Sigmoid colon (tissue), 7 donors: ENCODE results near the gene PACS1. TPM values are rescaled to one million over a fixed set of nuclear protein-coding genes. Genes with fewer than 3 reads are reported as not detected.
A peak's percentile ranks its signal among the peaks of the same experiment; 100 is the strongest.

Experiments used
- DNase-seq: peaks from one replicate; pipeline ENCODE4 v3.0.0-alpha.2; 2019
- H3K27ac ChIP-seq, 4 donors: fragments of 200-600 bp; sonication (generic); one replicate each; pipeline ENCODE4 v1.5.1; 2016 to 2019; ENCODE audit warnings: mild to moderate bottlenecking in 1 of 4
- H3K27me3 ChIP-seq, 3 donors: fragments of 200-600 bp; sonication (generic); one replicate each; pipeline ENCODE4 v1.5.1; 2019; ENCODE audit warnings: mild to moderate bottlenecking in 1 of 3
- H3K36me3 ChIP-seq, 4 donors: fragments of 200-600 bp; sonication (generic); one replicate each; pipeline ENCODE4 v1.5.1; 2016 to 2019
- H3K4me1 ChIP-seq, 4 donors: fragments of 200-600 bp; sonication (generic); one replicate each; pipeline ENCODE4 v1.5.1; 2017 to 2019
- H3K4me3 ChIP-seq, 4 donors: fragments of 200-600 bp; sonication (generic); one replicate each; pipeline ENCODE4 v1.5.1; 2017 to 2019; ENCODE audit warnings: mild to moderate bottlenecking in 2 of 4, moderate library complexity in 1 of 4
- H3K9me3 ChIP-seq, 4 donors: fragments of 200-600 bp in 3 of 4; sonication (generic) in 3 of 4; one replicate each; pipeline versions ENCODE4 v1.5.1 to v1.6.1; 2013 to 2019
- EP300 ChIP-seq, 4 donors: sonication (generic); formaldehyde crosslinking; IDR thresholded peaks; one replicate each; pipeline ENCODE4 v1.6.1; 2017; ENCODE audit warnings: antibody characterized with exemption in 4 of 4
- POLR2A ChIP-seq, 2 donors: fragments of 450-650 bp; IDR thresholded peaks; one replicate each; pipeline ENCODE4 v1.6.1; 2016; ENCODE audit warnings: antibody characterized with exemption in 2 of 2, mild to moderate bottlenecking in 2 of 2, moderate library complexity in 2 of 2
- POLR2AphosphoS5 ChIP-seq, 4 donors: sonication (generic); formaldehyde crosslinking; IDR thresholded peaks; one replicate each; pipeline ENCODE4 v1.6.1; 2017; ENCODE audit warnings: antibody characterized with exemption in 4 of 4
- WGBS, 2 donors: extraction: QIAGEN DNeasy Blood & Tissue Kit; methylation state at CpG; one replicate each; pipeline ENCODE4 v1.1.7; 2013; 5-methylcytosine and 5-hydroxymethylcytosine counted together
- intact Hi-C: fragments of 100-400 bp; cut with DNase I; formaldehyde crosslinking; loops from one replicate; pipeline ENCODE4 v1.15.1; 2023
- polyA plus RNA-seq, 3 donors: library from polyadenylated mRNA; stranded (reverse); fragments of 200-250 nt; gene quantifications; one replicate each; pipeline ENCODE4 v1.2.3, GENCODE V29; 2013
- total RNA-seq, 4 donors: library from RNA; depleted of rRNA; stranded (reverse); fragments of >200 nt; gene quantifications; one replicate each; pipeline ENCODE4 v1.1.0, GENCODE V29; 2016
- TF ChIP-seq, protein P1 (sequence below), 4 experiments: fragments of 450-650 bp in 3 of 4; fragments of 200-600 bp in 1 of 4; IDR thresholded peaks; one replicate each; pipeline ENCODE4 v1.5.1; 2016 to 2019; ENCODE audit warnings: antibody characterized with exemption in 4 of 4, mild to moderate bottlenecking in 3 of 4, moderate library complexity in 2 of 4
- donor health status: healthy with polysubstance abuse.
- donor health status: Bipolar disorder and iron deficiency.
- donor health status: healthy.

Gene PACS1
- total and polyA plus RNA-seq, 7 donors, result 2.1 to 75.9 (median 22.8) TPM

DNA sequence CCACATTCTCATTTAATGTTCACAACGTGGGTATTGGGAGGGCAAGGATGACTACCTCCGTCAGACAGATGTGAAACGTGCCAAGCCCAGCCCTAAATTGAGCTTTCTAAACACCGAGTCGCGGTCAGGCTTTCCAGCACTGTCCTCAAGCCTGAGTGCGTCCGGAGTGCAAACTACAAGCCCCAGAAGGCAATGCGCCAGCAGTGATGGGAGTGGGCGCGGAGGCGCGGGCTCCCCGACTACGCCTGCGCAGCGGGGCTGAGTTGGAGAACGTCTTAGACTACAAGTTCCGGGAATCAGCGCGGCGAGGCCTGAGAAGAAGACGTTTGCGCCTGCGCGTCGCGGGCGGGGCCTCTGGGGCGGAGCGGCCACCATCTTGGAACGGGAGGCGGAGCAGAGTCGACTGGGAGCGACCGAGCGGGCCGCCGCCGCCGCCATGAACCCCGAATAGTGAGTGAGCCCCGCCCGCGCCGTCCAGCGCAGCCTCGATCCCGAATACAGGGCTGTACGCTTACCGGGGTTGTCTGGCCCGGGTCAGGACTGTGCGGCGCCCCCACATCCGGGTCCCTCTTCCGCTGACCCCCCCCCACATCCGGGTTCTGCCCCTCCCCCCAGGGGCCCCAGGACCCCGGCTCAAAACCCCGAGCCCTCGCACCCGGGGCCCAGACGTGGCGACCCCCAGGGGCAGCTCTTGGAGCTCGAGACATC lies 198.3 kb downstream of the PACS1 start, which contains the start of gene RAB1B:
RAB1B (plus strand) TSS at position 396 of the 708 bp plus-strand sequence; CDS start at position 437, 41 bp downstream.
- 0% methylated on average over 64 of the region's 64 CpGs for WGBS, 2 donors
- intact Hi-C loops, result no loop called here
- no peaks in the 10 kb centered on the region for H3K27me3 ChIP-seq
- TF ChIP-seq, protein P1, sequence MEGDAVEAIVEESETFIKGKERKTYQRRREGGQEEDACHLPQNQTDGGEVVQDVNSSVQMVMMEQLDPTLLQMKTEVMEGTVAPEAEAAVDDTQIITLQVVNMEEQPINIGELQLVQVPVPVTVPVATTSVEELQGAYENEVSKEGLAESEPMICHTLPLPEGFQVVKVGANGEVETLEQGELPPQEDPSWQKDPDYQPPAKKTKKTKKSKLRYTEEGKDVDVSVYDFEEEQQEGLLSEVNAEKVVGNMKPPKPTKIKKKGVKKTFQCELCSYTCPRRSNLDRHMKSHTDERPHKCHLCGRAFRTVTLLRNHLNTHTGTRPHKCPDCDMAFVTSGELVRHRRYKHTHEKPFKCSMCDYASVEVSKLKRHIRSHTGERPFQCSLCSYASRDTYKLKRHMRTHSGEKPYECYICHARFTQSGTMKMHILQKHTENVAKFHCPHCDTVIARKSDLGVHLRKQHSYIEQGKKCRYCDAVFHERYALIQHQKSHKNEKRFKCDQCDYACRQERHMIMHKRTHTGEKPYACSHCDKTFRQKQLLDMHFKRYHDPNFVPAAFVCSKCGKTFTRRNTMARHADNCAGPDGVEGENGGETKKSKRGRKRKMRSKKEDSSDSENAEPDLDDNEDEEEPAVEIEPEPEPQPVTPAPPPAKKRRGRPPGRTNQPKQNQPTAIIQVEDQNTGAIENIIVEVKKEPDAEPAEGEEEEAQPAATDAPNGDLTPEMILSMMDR (IDR thresholded peaks at IDR 0.05), result no peak
- no peak for TF ChIP-seq EP300 (IDR thresholded peaks at IDR 0.05)
- peak; percentile 59 to 81 for TF ChIP-seq POLR2A (IDR thresholded peaks at IDR 0.05)
- peak; percentile 95 to 97 (median 96) for TF ChIP-seq POLR2AphosphoS5 (IDR thresholded peaks at IDR 0.05)
- H3K4me3 ChIP-seq, result peak within 1 kb of the TSS; percentile 73 to 94 (median 84)
- peaks cover 17 to 45% (median 28%) of the 10 kb centered on the region in 4 donors for H3K36me3 ChIP-seq
- H3K27ac ChIP-seq, result peak within 1 kb of the TSS; percentile 96 to 99 (median 97)
- peak; percentile 100 for DNase-seq
- H3K4me1 ChIP-seq, result peaks cover 0 to 35% (median 30%) of the 10 kb centered on the region in 4 donors
- no peaks in the 10 kb centered on the region for H3K9me3 ChIP-seq

GRCh38 chr11:66268952-66269905 lies 199.2 kb downstream of the PACS1 start:
- no peak for DNase-seq
- Histone ChIP-seq H3K27me3 (no peaks in the 10 kb centered on the region), H3K4me3 (peak overlapping the region; percentile 73 to 94 (median 84)), H3K27ac (peak overlapping the region; percentile 96 to 99 (median 97)), H3K36me3 (peaks cover 23 to 45% (median 33%) of the 10 kb centered on the region in 4 donors), H3K9me3 (no peaks in the 10 kb centered on the region), H3K4me1 (peaks cover 0 to 35% (median 30%) of the 10 kb centered on the region in 4 donors)
- intact Hi-C loops, result no loop called here
- TF ChIP-seq, protein P1 (IDR thresholded peaks at IDR 0.05), result no peak
- TF ChIP-seq POLR2A (IDR thresholded peaks at IDR 0.05) (no peak), EP300 (IDR thresholded peaks at IDR 0.05) (no peak), POLR2AphosphoS5 (IDR thresholded peaks at IDR 0.05) (no peak)
- 2 to 3% methylated on average over 32 of the region's 32 CpGs for WGBS, 2 donors

DNA sequence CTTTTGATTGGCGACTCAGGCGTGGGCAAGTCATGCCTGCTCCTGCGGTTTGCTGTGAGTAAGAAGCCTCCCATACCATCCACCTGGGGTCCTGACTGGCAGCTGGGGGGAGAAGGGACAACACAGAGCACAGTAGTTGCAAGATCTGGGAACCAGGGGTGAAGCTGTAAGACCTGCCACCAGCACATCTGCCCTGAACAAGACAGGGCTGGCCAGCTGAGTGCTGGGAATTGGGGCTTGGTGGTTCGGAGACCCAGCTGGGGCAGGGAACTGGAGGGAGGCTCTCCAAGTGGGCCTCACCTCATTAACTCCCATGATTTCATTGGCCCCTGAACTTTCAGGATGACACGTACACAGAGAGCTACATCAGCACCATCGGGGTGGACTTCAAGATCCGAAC lies 201.7 kb downstream of the PACS1 start:
- no peak for DNase-seq

GRCh38 chr11:66272596-66272995 lies 202.5 kb downstream of the PACS1 start:
- WGBS, 2 donors, result 86 to 94% methylated on average over 2 of the region's 2 CpGs
- Histone ChIP-seq H3K27me3 (no peaks in the 10 kb centered on the region), H3K4me3 (no peak overlapping the region), H3K27ac (no peak overlapping the region), H3K4me1 (peaks cover 0 to 24% (median 18%) of the 10 kb centered on the region in 4 donors), H3K36me3 (peaks cover 23 to 54% (median 41%) of the 10 kb centered on the region in 4 donors), H3K9me3 (no peaks in the 10 kb centered on the region)
- DNase-seq, result no peak
- TF ChIP-seq, protein P1 (IDR thresholded peaks at IDR 0.05), result no peak
- no peak for TF ChIP-seq EP300 (IDR thresholded peaks at IDR 0.05)
- no peak for TF ChIP-seq POLR2AphosphoS5 (IDR thresholded peaks at IDR 0.05)
- no peak for TF ChIP-seq POLR2A (IDR thresholded peaks at IDR 0.05)
- intact Hi-C loops, result no loop called here

More for the DNA sequence above, 201.7 kb downstream of the PACS1 start:
- Histone ChIP-seq H3K4me3 (no peak overlapping the region), H3K4me1 (peaks cover 0 to 24% (median 18%) of the 10 kb centered on the region in 4 donors), H3K9me3 (no peaks in the 10 kb centered on the region), H3K27ac (no peak overlapping the region), H3K36me3 (peaks cover 23 to 54% (median 41%) of the 10 kb centered on the region in 4 donors), H3K27me3 (no peaks in the 10 kb centered on the region)
- TF ChIP-seq POLR2AphosphoS5 (IDR thresholded peaks at IDR 0.05) (no peak), EP300 (IDR thresholded peaks at IDR 0.05) (no peak), POLR2A (IDR thresholded peaks at IDR 0.05) (no peak)
- TF ChIP-seq, protein P1 (IDR thresholded peaks at IDR 0.05), result no peak
- WGBS, 2 donors, result 93 to 95% methylated on average over 7 of the region's 7 CpGs
- intact Hi-C loops, result no loop called here
